Upper lobe of left lung (tissue), 6 donors: ENCODE measurements around the gene BAD. TPM values are rescaled to one million over a fixed set of nuclear protein-coding genes. Genes with fewer than 3 reads are reported as not detected.
A peak's percentile ranks its signal among the peaks of the same experiment; 100 is the strongest.

Experiments used
- ATAC-seq, 2 donors: fragments of 200-7000 bp; cut with Tn5 transposase; one replicate each; pipeline ENCODE4 v1.9.1; 2022; ENCODE audit warnings: mild to moderate bottlenecking in 2 of 2, moderate library complexity in 2 of 2; ENCODE audit not compliant: low FRiP score in 2 of 2
- DNase-seq, 2 donors: peaks; one replicate each; pipeline ENCODE4 v3.0.0-alpha.2; 2019 to 2020
- H3K27ac ChIP-seq, 4 donors: fragments of 200-600 bp; sonication (generic); one replicate each; pipeline ENCODE4 v1.5.1; 2016 to 2019
- H3K27me3 ChIP-seq, 4 donors: fragments of 200-600 bp; sonication (generic); one replicate each; pipeline ENCODE4 v1.5.1; 2017 to 2019
- H3K36me3 ChIP-seq, 4 donors: fragments of 200-600 bp; sonication (generic); one replicate each; pipeline ENCODE4 v1.5.1; 2016 to 2019
- H3K4me1 ChIP-seq, 4 donors: fragments of 200-600 bp; sonication (generic); one replicate each; pipeline ENCODE4 v1.5.1; 2018 to 2019
- H3K4me3 ChIP-seq, 4 donors: fragments of 200-600 bp; sonication (generic); one replicate each; pipeline ENCODE4 v1.5.1; 2017 to 2019; ENCODE audit warnings: mild to moderate bottlenecking in 2 of 4, moderate library complexity in 1 of 4
- H3K9me3 ChIP-seq, 4 donors: fragments of 200-600 bp; sonication (generic); one replicate each; pipeline ENCODE4 v1.5.1; 2018 to 2019
- EP300 ChIP-seq, 4 donors: sonication (generic); formaldehyde crosslinking; IDR thresholded peaks; one replicate each; pipeline ENCODE4 v1.5.1; 2017; ENCODE audit warnings: antibody characterized with exemption in 4 of 4, control low read depth in 2 of 4
- POLR2A ChIP-seq, 4 donors: fragments of 450-650 bp; IDR thresholded peaks; one replicate each; pipeline ENCODE4 v1.5.1; 2016 to 2017; ENCODE audit warnings: antibody characterized with exemption in 4 of 4, mild to moderate bottlenecking in 2 of 4
- POLR2AphosphoS5 ChIP-seq, 2 donors: sonication (generic); formaldehyde crosslinking; IDR thresholded peaks; one replicate each; pipeline ENCODE4 v1.5.1; 2017; ENCODE audit warnings: antibody characterized with exemption in 2 of 2
- WGBS, 2 donors: methylation state at CpG; one replicate each; pipeline ENCODE4 v1.1.5; 2017 to 2018; 5-methylcytosine and 5-hydroxymethylcytosine counted together
- total RNA-seq, 6 donors: library from RNA; depleted of rRNA in 4 of 6; stranded (reverse); fragments of >200 nt in 4 of 6; gene quantifications; one replicate each; pipeline versions ENCODE4 v1.1.0 to v1.2.1, GENCODE V29; 2016 to 2021
- TF ChIP-seq, protein P1 (sequence below), 6 experiments: fragments of 450-650 bp in 4 of 6; fragments of 200-600 bp in 2 of 6; sonication (generic) in 2 of 6; IDR thresholded peaks; one replicate each; pipeline ENCODE4 v1.5.1; 2016 to 2019; ENCODE audit warnings: antibody characterized with exemption in 6 of 6
- donor health status: DM: no; HTN: no; CAD: no; lungs with moderate emphysema.
- donor health status: DM: no; HTN: yes; CAD: no; lungs with severe emphysema.

BAD gene
- total RNA-seq, 6 donors from 2014 or later: 59.7 to 150 (median 80.1) TPM

DNA sequence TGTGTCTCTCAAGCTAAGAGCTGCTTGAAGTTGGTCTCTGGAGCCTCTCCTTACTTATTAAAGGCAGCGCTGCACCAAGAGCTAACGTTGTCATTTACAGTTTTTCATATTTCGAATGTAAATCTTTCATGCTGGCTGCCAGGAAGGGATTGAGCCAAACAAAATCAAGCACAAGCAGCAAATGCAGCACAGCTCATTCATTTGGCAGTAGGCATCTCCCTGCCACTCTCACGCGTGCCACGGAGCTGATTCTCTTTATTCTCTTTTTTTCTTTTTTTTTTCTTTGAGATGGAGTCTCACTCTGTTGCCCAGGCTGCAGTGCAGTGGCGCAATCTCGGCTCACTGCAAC lies 51.5 kb downstream of the BAD start:
- ATAC-seq: no peak
- TF ChIP-seq, protein P1, sequence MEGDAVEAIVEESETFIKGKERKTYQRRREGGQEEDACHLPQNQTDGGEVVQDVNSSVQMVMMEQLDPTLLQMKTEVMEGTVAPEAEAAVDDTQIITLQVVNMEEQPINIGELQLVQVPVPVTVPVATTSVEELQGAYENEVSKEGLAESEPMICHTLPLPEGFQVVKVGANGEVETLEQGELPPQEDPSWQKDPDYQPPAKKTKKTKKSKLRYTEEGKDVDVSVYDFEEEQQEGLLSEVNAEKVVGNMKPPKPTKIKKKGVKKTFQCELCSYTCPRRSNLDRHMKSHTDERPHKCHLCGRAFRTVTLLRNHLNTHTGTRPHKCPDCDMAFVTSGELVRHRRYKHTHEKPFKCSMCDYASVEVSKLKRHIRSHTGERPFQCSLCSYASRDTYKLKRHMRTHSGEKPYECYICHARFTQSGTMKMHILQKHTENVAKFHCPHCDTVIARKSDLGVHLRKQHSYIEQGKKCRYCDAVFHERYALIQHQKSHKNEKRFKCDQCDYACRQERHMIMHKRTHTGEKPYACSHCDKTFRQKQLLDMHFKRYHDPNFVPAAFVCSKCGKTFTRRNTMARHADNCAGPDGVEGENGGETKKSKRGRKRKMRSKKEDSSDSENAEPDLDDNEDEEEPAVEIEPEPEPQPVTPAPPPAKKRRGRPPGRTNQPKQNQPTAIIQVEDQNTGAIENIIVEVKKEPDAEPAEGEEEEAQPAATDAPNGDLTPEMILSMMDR (IDR thresholded peaks at IDR 0.05): no peak
- TF ChIP-seq EP300 (IDR thresholded peaks at IDR 0.05) (no peak), POLR2A (IDR thresholded peaks at IDR 0.05) (no peak), POLR2AphosphoS5 (IDR thresholded peaks at IDR 0.05) (no peak)
- no peak for DNase-seq
- Histone ChIP-seq H3K4me1 (peaks cover 44 to 74% (median 58%) of the 10 kb centered on the region in 4 donors), H3K4me3 (no peak overlapping the region), H3K27ac (peak overlapping the region in 2 of 4 donors; percentile 12 to 27), H3K9me3 (no peaks in the 10 kb centered on the region), H3K27me3 (no peaks in the 10 kb centered on the region), H3K36me3 (peaks cover 0 to 8% (median 2%) of the 10 kb centered on the region in 4 donors)
- 84 to 87% methylated on average over 8 of the region's 8 CpGs for WGBS, 2 donors

GRCh38 chr11:64232182-64232966 lies 52.1 kb downstream of the BAD start:
- Histone ChIP-seq H3K9me3 (no peaks in the 10 kb centered on the region), H3K27ac (peak overlapping the region in 3 of 4 donors; percentile 5 to 27 (median 12)), H3K4me1 (peaks cover 46 to 72% (median 57%) of the 10 kb centered on the region in 4 donors), H3K27me3 (no peaks in the 10 kb centered on the region), H3K36me3 (peaks cover 0 to 3% (median 0%) of the 10 kb centered on the region in 4 donors), H3K4me3 (no peak overlapping the region)
- TF ChIP-seq POLR2AphosphoS5 (IDR thresholded peaks at IDR 0.05) (no peak), POLR2A (IDR thresholded peaks at IDR 0.05) (no peak), EP300 (IDR thresholded peaks at IDR 0.05) (no peak)
- TF ChIP-seq, protein P1 (IDR thresholded peaks at IDR 0.05): no peak
- 88 to 91% methylated on average over 5 to 15 of the region's 15 CpGs for WGBS, 2 donors
- DNase-seq: peak in 1 of 2 donors; percentile 50
- ATAC-seq: no peak

GRCh38 chr11:64231546-64231945 lies 52.9 kb downstream of the BAD start:
- no peak overlapping the region for H3K4me3 ChIP-seq

GRCh38 chr11:64230985-64231365 lies 53.5 kb downstream of the BAD start:
- TF ChIP-seq, protein P1 (IDR thresholded peaks at IDR 0.05): no peak
- TF ChIP-seq POLR2AphosphoS5 (IDR thresholded peaks at IDR 0.05) (no peak), POLR2A (IDR thresholded peaks at IDR 0.05) (no peak), EP300 (IDR thresholded peaks at IDR 0.05) (no peak)
- peak overlapping the region; percentile 87 to 96 (median 90) for H3K27ac ChIP-seq
- H3K9me3 ChIP-seq: no peaks in the 10 kb centered on the region
- 5% methylated on average over 5 to 8 of the region's 8 CpGs for WGBS, 2 donors
- no peaks in the 10 kb centered on the region for H3K36me3 ChIP-seq
- ATAC-seq: no peak
- H3K27me3 ChIP-seq: no peaks in the 10 kb centered on the region
- no peak for DNase-seq
- peaks cover 55 to 75% (median 63%) of the 10 kb centered on the region in 4 donors for H3K4me1 ChIP-seq
- H3K4me3 ChIP-seq: peak overlapping the region; percentile 31 to 93 (median 72)

More at GRCh38 chr11:64231546-64231945, 52.9 kb downstream of the BAD start:
- DNase-seq (no peak), ATAC-seq (no peak)
- WGBS, 2 donors: 84 to 88% methylated on average over 7 of the region's 7 CpGs
- Histone ChIP-seq H3K36me3 (no peaks in the 10 kb centered on the region), H3K27ac (peak overlapping the region in 2 of 4 donors; percentile 5 to 19), H3K4me1 (peaks cover 55 to 77% (median 62%) of the 10 kb centered on the region in 4 donors), H3K9me3 (no peaks in the 10 kb centered on the region), H3K27me3 (no peaks in the 10 kb centered on the region)
- TF ChIP-seq POLR2A (IDR thresholded peaks at IDR 0.05) (no peak), POLR2AphosphoS5 (IDR thresholded peaks at IDR 0.05) (no peak), EP300 (IDR thresholded peaks at IDR 0.05) (no peak)
- TF ChIP-seq, protein P1 (IDR thresholded peaks at IDR 0.05): no peak
